HepG2 (cell line): ENCODE measurements around the gene DNAJA3. TPM values are rescaled to one million over a fixed set of nuclear protein-coding genes. Genes with fewer than 3 reads are reported as not detected.

Experiments used
- ATAC-seq: fragments of 200-7000 bp; cut with Tn5 transposase; 3 replicates; pipeline ENCODE4 v1.9.1; 2020; ENCODE audit warnings: mild to moderate bottlenecking, moderate library complexity
- BruUV-seq: library from RNA; stranded (reverse); fragments of 400-500 nt; replicated peaks from 2 replicates; lab custom pipeline; 2021; lab: Mats Ljungman, UMichigan
- CTCF ChIA-PET: fragments of 300-600 bp; formaldehyde crosslinking; extraction: SDS; loops from one replicate; lab custom pipeline; 2021; ENCODE audit warnings: low total read pairs, inconsistent platforms, low intra/inter-chr PET ratio; lab: Yijun Ruan, JAX
- POLR2A ChIA-PET: fragments of 350-600 bp; sonication (Branson Sonifier 250); formaldehyde crosslinking; loops from one replicate; lab custom pipeline; 2020; ENCODE audit warnings: antibody characterized with exemption, inconsistent platforms; lab: Yijun Ruan, JAX
- DNase-seq: peaks from one replicate; pipeline ENCODE4 v3.0.0-alpha.2; 2015; ENCODE audit warnings: low spot score
- FAIRE-seq: peaks from 3 replicates; lab custom pipeline; 2011; peaks lifted over from hg19 to GRCh38; lab: Jason Lieb, UNC
- H2AFZ ChIP-seq: one replicate; pipeline ENCODE4 v1.6.1; 2011; ENCODE audit warnings: low read length, inconsistent platforms
- H3K27ac ChIP-seq: fragments of 300-600 bp; 3 replicates; pipeline ENCODE4 v1.8.0; 2011; ENCODE audit warnings: mixed run types, mild to moderate bottlenecking, mixed read lengths, low read length, inconsistent platforms; ENCODE audit not compliant: insufficient read depth; ENCODE audit errors: extremely low read length
- H3K27me3 ChIP-seq, 2 experiments: fragments of 200-600 bp in 1 of 2; 2 replicates in 1 of 2; 3 replicates in 1 of 2; pipeline versions ENCODE4 v1.6.0 to v1.8.0; 2011; ENCODE audit warnings: low read length in 2 of 2, mild to moderate bottlenecking in 2 of 2, moderate library complexity in 2 of 2, inconsistent platforms in 1 of 2; ENCODE audit not compliant: insufficient read depth in 2 of 2, control insufficient read depth in 1 of 2
- H3K36me3 ChIP-seq, 2 experiments: fragments of 200-600 bp in 1 of 2; replicated peaks in 1 of 2; 2 replicates in 1 of 2; 3 replicates in 1 of 2; pipeline versions ENCODE4 v1.5.1 to v1.8.0; 2011; ENCODE audit warnings: low read length in 2 of 2, inconsistent platforms in 1 of 2; ENCODE audit not compliant: insufficient read depth in 2 of 2, control insufficient read depth in 1 of 2
- H3K4me1 ChIP-seq: 2 replicates; pipeline ENCODE4 v1.5.1; 2012; ENCODE audit warnings: low read length, inconsistent platforms; ENCODE audit not compliant: insufficient read depth
- H3K4me2 ChIP-seq: 2 replicates; pipeline ENCODE4 v1.6.0; 2011; ENCODE audit warnings: low read depth, low read length, inconsistent platforms
- H3K4me3 ChIP-seq, 3 experiments: fragments of 200-600 bp in 1 of 3; sonication (generic), shearing (Covaris generic) in 1 of 3; replicated peaks in 1 of 3; 2 replicates each; pipeline ENCODE4 v1.5.1; 2011 to 2016; ENCODE audit warnings: low read length in 3 of 3, inconsistent platforms in 2 of 3, low read depth in 2 of 3, mild to moderate bottlenecking in 2 of 3, control low read depth in 1 of 3, mixed read lengths in 1 of 3; ENCODE audit not compliant: insufficient read depth in 1 of 3
- H3K79me2 ChIP-seq: one replicate; pipeline ENCODE4 v1.6.1; 2011; ENCODE audit warnings: low read length, inconsistent platforms; ENCODE audit not compliant: insufficient read depth
- H3K9ac ChIP-seq: 2 replicates; pipeline ENCODE4 v1.6.0; 2011; ENCODE audit warnings: mild to moderate bottlenecking, low read depth, low read length, inconsistent platforms; ENCODE audit not compliant: insufficient read depth
- H3K9me3 ChIP-seq: 2 replicates; pipeline ENCODE4 v1.5.1; 2012; ENCODE audit warnings: mild to moderate bottlenecking, low read length
- H4K20me1 ChIP-seq: 2 replicates; pipeline ENCODE4 v1.6.0; 2011; ENCODE audit warnings: inconsistent platforms, mild to moderate bottlenecking, low read length, moderate library complexity; ENCODE audit not compliant: insufficient read depth
- MEF2D ChIP-seq: sonication (generic); formaldehyde crosslinking; IDR thresholded peaks from 2 replicates; pipeline ENCODE4 v1.5.1; 2020; ENCODE audit warnings: mild to moderate bottlenecking, missing genetic modification reagents
- ZNF326 ChIP-seq: sonication (generic); formaldehyde crosslinking; IDR thresholded peaks from 2 replicates; pipeline ENCODE4 v1.4.0; 2020; ENCODE audit warnings: missing genetic modification reagents, borderline replicate concordance
- ZNF564 ChIP-seq: sonication (generic); formaldehyde crosslinking; IDR thresholded peaks from 2 replicates; pipeline ENCODE4 v1.8.1; 2023; ENCODE audit warnings: mild to moderate bottlenecking, missing genetic modification reagents
- WGBS: methylation state at CpG from one replicate; pipeline ENCODE4 v1.1.6; 2017; ENCODE audit warnings: low lambda C conversion rate; 5-methylcytosine and 5-hydroxymethylcytosine counted together
- in situ Hi-C: cut with HindIII; loops from 2 replicates; pipeline ENCODE4 v1.10.0; 2017; ENCODE audit warnings: low pct_unique_long_range_greater_than_20kb; ENCODE audit not compliant: extremely low pct_ligation_motif_present
- intact Hi-C: fragments of 100-400 bp; cut with micrococcal nuclease; formaldehyde crosslinking; loops from one replicate; pipeline ENCODE4 v1.10.0; 2022; ENCODE audit not compliant: unreplicated experiment
- polyA plus RNA-seq, 8 experiments: library from polyadenylated mRNA; depleted of rRNA in 3 of 8; stranded (reverse) in 7 of 8; unstranded in 1 of 8; fragments of >200 nt; fragmentation: Illumina TruSeq in 4 of 8; extraction: Trizol in 4 of 8; gene quantifications; 2 replicates each; pipeline versions ENCODE4 v1.2.1 to v1.2.3, GENCODE V29; 2011 to 2016; ENCODE audit warnings: low read depth in 4 of 8, missing spikeins in 1 of 8, mixed read lengths in 1 of 8; ENCODE audit not compliant: insufficient read depth in 1 of 8
- total RNA-seq, 5 experiments: library from RNA; depleted of rRNA; stranded (reverse); fragments of >200 nt; fragmentation: Illumina TruSeq; extraction: Trizol; gene quantifications; 2 replicates each; pipeline ENCODE4 v1.2.3, GENCODE V29; 2016; ENCODE audit warnings: low read depth in 1 of 5

The DNAJA3 gene
- total and polyA plus RNA-seq, 2 of the 13 experiments (the other 11 are each of a cell fraction or from before 2014, with no cell fraction given): 77.0 to 83.3 TPM

DNA sequence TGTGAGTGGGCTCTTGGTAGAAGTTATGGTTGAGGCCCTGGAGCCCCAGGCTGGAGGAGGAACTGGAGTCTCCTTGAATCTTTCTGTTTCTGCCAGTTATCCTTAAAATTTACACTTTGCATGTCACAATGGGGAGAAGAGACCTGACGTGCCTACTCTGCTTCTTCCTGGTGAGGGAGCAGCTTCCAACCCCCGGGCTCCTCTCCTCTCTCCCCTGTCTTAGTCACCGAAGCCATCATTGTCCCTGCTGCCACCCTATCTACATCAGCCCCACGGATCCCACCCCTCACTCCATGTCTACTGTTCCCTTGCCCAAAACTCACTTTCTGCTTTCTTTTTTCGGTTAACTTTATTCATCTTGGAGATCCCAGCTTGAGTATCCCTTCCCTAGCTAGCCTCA is 17.6 kb downstream of the DNAJA3 start:
- CTCF ChIA-PET: no interaction called here
- Histone ChIP-seq H3K4me3 (no peak overlapping the region), H3K36me3 (peaks cover 42 to 67% of the 10 kb centered on the region in 2 experiments), H3K4me1 (no peaks in the 10 kb centered on the region), H4K20me1 (no peaks in the 10 kb centered on the region), H3K9ac (no peak overlapping the region), H3K79me2 (no peaks in the 10 kb centered on the region), H3K27ac (no peak overlapping the region)
- DNase-seq (no peak), FAIRE-seq (no peak)
- intact Hi-C loops (no loop called here), in situ Hi-C loops (no loop called here)
- BruUV-seq: no TSS peak
- no peak for TF ChIP-seq ZNF564 (CRISPR knock-in tag)
- no peak for TF ChIP-seq ZNF326 (CRISPR knock-in tag)
- TF ChIP-seq, all 625 proteins: peak for 0
- no peaks in the 10 kb centered on the region for H3K9me3 ChIP-seq
- 95% methylated on average over 5 of the region's 5 CpGs for WGBS
- no peak overlapping the region for H3K4me2 ChIP-seq
- POLR2A ChIA-PET: interaction anchor here (1.7 kb wide), 1 partner anchor 17 kb away, joined by 3 read pairs; no protein-coding TSS in a partner anchor
- H2AFZ ChIP-seq: no peak overlapping the region
- no peak for ATAC-seq
- no peaks in the 10 kb centered on the region for H3K27me3 ChIP-seq

DNA sequence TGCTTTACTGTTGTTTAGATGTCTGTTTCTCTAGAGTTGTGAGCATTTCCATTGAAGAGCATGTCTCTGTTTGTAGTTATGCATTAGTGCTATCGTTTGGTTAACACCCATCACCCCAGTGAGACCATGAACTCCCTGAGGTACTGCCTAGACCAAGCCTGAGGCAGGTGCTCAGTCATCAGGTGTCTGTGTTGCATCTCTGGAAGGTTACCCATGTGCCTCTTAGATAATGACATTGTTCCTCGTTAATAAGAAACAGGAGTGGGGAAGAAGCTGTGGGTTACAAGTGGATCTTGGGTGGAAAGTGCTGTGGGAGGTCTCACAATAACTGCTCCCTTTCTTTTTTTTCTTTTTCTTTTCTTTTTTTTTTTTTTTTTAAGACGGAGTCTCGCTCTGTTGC is 18.3 kb downstream of the DNAJA3 start:
- FAIRE-seq (no peak), ATAC-seq (no peak), DNase-seq (no peak)
- Histone ChIP-seq H3K9me3 (no peaks in the 10 kb centered on the region), H3K4me3 (no peak overlapping the region), H3K9ac (no peak overlapping the region), H3K4me2 (no peak overlapping the region), H3K27ac (no peak overlapping the region), H3K79me2 (no peaks in the 10 kb centered on the region), H3K27me3 (no peaks in the 10 kb centered on the region), H3K36me3 (peaks cover 45 to 70% of the 10 kb centered on the region in 2 experiments), H3K4me1 (no peaks in the 10 kb centered on the region), H2AFZ (no peak overlapping the region), H4K20me1 (no peaks in the 10 kb centered on the region)
- in situ Hi-C loops (no loop called here), intact Hi-C loops (no loop called here)
- POLR2A ChIA-PET: interaction anchor here (1.7 kb wide), 1 partner anchor 18 kb away, joined by 3 read pairs; no protein-coding TSS in a partner anchor
- CTCF ChIA-PET: no interaction called here
- BruUV-seq: no TSS peak
- no peak for TF ChIP-seq MEF2D (CRISPR knock-in tag)
- 91% methylated on average over 4 of the region's 4 CpGs for WGBS
